ENCODE data around the gene CCN2.
A peak's percentile ranks its signal among the peaks of the same experiment; 100 is the strongest.
"Not testable (repeated sequence)": the region's sequence is repeated elsewhere in the genome, so short reads cannot be mapped to it uniquely, and the experiment has no call there.

CCN2 gene

GRCh38 chr6:131945971-131946370 is 5.2 kb downstream of the CCN2 start:
- no peak for DNase-seq (ENCODE audit: low read depth, low spot score)

- peak; percentile 82 for DNase-seq (ENCODE audit: low read depth, low spot score)
These were observed 13.2 kb downstream of the CCN2 start for GRCh38 chr6:131937703-131938631.

DNA sequence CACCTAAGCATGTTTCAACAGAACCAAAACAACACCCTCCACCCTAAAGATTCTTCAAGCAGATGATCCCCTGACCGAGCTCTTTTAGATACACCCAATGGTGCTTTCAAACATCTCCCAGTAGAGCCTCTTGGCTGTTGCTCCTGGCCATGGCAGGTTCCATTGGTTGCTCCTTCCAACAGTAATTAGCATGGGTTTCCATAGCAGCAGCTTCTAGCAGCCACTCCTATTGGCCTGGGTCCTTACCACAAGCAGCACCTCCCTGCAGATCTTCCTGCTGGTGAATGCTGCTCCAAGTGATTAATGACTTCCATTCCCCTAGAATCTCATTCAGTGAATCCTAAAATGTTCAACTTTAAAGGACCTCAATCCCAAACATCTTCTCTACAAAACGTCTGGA is 13.9 kb downstream of the CCN2 start:
- no peak for DNase-seq (ENCODE audit: low read depth, low spot score)

GRCh38 chr6:131936156-131936555 is 15.0 kb downstream of the CCN2 start:
- DNase-seq (ENCODE audit: low read depth, low spot score), result no peak

DNA sequence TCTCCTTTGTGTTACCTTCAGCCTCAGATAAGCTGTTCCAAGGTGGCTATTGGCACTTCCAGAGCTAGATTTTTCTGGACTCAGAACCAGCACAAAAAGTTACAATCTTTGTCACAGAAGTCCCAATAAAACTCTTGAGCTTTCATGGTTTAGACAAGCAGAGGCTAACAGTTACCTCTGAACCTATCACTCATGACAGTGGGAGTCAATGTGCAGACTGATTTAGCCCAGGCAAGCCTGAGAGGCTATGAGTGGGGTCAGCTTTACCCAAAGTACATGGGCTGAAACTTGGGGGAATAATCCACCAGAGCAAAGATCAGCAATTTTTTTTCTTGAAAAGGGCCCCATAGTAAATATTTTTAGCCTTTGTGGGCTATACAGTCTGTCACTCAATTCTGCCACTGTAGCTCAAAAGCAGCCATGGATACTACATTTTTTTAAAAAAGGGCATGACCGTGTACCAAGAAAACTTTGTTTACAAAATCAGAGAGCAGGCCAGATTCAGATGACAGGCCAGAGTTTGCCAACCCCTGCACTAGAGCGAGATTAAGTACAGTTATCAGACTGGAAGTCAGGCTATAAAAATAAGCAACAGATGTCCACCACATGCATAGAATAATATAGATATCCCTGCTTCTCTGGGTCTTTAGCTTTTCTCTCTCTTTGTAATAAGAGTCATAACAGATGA is 20.0 kb downstream of the CCN2 start:
- DNase-seq (ENCODE audit: low read depth, low spot score), result no peak

DNA sequence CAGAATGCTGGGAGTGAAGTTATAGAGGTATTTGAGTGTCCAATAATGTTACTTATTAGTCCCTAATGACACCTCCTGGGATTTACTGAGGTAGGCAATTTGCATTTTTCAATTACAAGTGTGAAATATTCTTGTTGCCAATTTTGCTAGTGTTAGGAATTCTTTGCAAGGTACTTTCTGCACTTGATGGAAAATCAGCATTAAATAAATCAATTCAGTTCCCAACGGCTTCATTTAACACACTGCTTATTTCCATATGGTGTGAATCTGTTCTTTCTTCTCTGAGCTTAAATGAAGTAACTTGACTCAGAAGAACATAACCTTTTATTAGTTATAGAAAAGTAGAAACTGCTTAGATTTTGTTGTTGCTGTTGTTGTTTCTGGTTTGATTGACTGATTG is 21.2 kb downstream of the CCN2 start:
- no peak for DNase-seq (ENCODE audit: low read depth, low spot score)

DNA sequence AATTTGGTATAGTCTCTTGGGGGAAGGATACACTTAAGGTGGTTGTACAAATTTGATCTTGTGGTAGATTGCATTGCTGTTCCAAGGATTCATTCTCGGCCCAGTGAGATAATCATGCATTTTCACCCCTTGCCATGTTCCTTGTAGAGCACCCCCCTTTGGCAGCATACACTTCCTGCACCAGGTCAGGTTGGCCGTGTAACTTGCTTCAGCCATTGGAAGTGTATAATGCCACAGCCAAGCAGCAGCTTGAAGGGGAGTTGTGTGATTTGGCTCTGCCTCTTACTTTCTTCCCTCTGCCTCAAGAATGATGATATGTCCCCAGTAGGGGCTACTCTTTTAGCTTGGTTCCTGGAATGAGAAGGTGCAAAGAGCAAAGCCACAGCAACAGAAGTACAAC is 21.9 kb downstream of the CCN2 start:
- no peak for DNase-seq (ENCODE audit: low read depth, low spot score)

GRCh38 chr6:131924881-131925474 is 26.2 kb downstream of the CCN2 start:
- no peak for DNase-seq (ENCODE audit: low read depth, low spot score)

DNA sequence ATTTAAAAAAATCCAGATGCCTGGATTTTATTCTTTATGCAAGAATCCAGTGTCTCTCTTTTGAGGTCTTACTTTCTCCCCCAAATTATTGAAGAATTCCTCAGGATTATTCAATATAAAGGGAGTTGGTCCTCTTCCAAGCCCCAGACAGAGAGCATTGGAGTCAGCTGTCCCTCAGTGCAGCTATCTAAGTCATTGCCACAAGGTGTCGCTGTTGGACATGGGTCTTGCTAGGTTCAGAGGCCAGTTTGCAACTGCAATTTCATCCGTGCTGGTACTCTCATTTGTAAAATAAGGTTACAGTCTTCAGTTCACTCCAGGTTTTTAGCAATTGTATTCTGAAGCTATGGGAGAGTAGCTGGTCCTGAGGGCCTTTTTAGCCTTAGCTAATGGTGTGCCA is 27.8 kb downstream of the CCN2 start:
- DNase-seq (ENCODE audit: low read depth, low spot score), result no peak

DNA sequence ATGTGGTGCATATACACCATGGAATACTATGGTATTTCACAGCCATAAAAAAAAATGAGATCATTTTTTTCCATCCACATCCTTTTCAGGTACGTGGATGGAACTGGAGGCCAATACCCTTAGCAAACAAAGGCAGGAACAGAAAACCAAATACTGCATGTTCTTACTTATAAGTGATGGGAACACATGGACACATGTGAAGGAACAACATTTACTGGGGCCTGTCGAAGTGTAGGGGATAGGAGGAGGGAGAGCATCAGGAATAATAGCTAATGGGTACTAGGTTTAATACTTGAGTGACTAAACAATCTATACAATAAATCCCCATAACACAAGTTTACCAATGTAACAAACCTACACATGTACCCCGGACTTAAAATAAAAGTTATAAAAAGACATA is 30.5 kb downstream of the CCN2 start:
- no peak for DNase-seq (ENCODE audit: low read depth, low spot score)

DNA sequence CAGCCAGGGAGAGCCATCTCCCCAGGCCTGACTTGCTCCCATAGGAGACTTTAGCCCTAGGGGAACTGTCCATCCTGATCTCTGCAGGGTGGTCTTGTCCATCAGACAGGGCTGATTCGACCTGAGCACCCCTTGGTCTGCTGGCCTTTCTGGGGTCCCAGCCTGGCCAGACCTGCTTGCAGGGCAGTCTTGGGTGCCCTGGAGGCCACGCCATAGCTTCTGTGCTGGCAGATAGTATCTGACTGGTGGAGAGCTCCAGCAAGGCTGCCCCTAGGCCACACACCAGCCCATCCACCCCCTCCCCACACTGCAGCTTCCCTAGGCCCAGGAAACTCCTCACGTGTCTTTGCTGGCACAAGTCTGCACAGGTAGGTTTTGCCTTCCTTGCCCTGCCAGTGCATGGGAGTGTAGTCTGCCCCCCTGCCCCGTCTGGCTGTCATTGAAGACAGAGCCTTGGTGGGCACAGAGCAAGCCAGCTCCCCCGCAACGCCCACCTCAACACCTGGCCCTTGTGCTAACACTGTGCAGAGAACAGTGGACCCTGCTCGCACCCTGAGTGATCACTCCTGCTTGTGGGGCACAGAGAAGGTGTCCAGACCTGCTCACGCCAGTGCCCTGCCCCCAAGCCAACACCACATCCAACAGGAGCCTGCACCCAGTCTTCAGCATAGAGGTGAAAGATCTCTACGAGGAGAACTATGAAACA is 32.4 kb downstream of the CCN2 start:
- DNase-seq (ENCODE audit: low read depth, low spot score), result no peak

GRCh38 chr6:131917763-131918649 is 33.2 kb downstream of the CCN2 start:
- no peak for DNase-seq (ENCODE audit: low read depth, low spot score)

- no peak for DNase-seq (ENCODE audit: low read depth, low spot score)
These were observed 33.9 kb downstream of the CCN2 start for GRCh38 chr6:131917318-131917717.

DNA sequence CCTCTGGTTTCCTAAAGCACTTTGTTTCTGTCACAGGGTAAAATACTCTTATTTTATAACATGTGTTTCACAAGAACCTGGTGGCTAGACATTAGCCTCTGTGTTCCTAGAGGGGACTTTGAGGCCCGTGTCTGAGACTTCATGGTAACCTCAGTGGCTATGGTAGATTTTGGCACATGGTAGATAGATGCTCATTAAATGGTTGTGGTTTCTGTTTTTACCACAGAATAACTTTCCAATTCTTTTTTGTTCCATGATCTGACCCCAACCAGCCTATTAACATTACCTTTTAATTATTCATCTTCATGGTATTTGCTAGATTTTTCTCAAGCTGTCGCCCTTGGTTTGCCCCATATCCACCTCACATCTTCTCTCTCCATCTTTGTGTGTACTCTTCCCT is 34.3 kb downstream of the CCN2 start:
- no peak for DNase-seq (ENCODE audit: low read depth, low spot score)

DNA sequence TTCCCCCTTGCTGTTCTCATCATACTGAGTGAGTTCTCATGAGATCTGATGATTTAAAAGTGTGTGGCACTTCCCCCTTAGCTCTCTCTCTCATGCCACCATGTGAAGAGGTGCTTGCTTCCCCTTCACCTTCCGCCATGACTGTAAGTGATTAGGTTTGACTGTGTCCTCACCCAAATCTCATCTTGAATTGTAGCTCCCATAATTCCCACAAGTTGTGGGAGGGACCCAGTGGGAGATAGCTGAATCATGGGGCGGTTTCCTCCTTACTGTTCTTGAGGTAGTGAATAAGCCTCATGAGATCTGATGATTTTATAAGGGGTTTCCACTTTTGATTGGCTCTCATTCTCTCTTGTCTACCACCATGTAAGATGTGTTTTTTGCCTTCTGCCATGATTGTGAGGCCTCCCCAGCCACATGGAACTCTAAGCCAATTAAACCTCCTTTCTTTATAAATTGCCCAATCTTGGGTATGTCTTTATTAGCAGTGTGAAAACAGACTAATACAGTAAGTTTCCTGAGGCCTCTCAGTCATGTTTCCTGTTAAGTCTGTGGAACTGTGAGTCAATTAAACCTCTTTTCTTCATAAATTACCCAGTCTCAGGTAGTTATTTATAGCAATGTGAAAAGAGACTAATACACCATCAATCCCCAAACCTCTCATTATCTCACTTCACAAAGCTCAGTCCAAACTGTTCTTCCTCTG is 34.9 kb downstream of the CCN2 start:
- not testable (repeated sequence) for DNase-seq (ENCODE audit: low read depth, low spot score)

DNA sequence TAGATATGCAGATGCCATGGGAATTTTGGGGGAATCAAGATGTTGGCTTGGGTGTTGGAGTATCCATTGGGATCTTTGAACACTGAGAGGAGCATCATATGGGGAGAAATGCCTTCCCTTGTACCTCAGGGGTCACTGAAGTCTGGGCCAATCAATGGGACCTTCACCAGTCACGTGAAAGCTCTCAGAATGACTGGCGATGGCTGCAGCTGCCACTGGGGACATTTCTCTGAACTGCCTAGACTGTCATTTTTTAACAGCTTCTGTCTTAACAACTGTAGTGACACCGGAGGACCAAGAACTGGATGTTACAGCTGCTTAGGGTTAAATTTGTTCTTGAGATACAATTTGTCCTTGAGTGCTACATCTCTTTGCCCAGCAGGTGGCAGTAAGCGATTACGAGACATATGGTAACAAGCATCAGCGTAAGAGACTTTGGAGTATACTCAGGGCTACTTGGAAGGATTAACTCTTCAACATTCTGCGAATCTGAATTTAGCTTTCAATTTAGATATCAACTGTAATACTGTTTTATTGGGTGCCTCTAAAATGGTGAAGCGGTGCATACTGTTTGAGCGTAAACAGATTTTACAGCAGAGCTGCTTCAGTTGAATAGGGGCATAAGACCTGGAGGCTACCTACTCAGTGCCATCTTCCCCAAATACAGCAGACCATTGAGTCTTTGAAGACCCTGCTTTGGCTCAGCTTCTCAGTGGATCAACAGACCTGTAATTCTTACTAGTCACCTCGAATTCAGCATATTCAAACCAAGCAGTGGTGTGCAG is 36.0 kb downstream of the CCN2 start:
- peak; percentile 73 for DNase-seq (ENCODE audit: low read depth, low spot score)

GRCh38 chr6:131914234-131914633 is 36.9 kb downstream of the CCN2 start:
- DNase-seq (ENCODE audit: low read depth, low spot score), result no peak

DNA sequence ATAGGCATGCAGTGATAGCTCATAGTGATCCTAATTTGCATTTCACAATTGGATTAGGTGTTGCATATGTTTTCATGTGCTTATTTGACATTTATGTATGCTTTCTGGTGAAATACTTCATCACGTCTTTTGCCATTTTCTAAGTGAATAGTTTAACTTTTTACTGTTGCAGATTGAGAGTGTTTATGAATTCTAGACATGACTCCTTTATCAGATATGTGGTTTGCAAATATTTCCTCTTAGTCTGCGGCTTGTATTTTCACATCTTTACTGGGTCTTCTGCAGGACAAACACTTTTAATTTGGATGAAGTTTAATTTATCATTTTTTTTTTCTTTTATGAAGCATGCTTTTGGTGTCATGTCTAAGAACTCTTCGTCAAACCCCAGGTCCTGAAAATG is 39.2 kb downstream of the CCN2 start:
- no peak for DNase-seq (ENCODE audit: low read depth, low spot score)

- no peak for DNase-seq (ENCODE audit: low read depth, low spot score)
These were observed 40.2 kb downstream of the CCN2 start for GRCh38 chr6:131910956-131911355.

- DNase-seq (ENCODE audit: low read depth, low spot score), result no peak
These were observed 41.0 kb downstream of the CCN2 start for GRCh38 chr6:131910219-131910589.

Data from smooth muscle cell of the brain vasculature (primary cell).